Liver (tissue), 5 donors: Measurements from ENCODE around the gene HNRNPA2B1. TPM values are rescaled to one million over a fixed set of nuclear protein-coding genes. Genes with fewer than 3 reads are reported as not detected.

Source experiments
- REST ChIP-seq: IDR thresholded peaks from 2 replicates; pipeline ENCODE4 v1.6.1; 2016; ENCODE audit warnings: antibody characterized with exemption, mild to moderate bottlenecking
- polyA plus RNA-seq, 2 donors: library from polyadenylated mRNA; stranded (reverse) in 1 of 2; unstranded in 1 of 2; fragments of 200-250 nt in 1 of 2; fragments of >200 nt in 1 of 2; fragmentation: Nextera tagmentation in 1 of 2; extraction: Ambion mirVana in 1 of 2; gene quantifications; one replicate each; pipeline versions ENCODE4 v1.2.1 to v1.2.3, GENCODE V29; 2013 to 2015
- total RNA-seq, 2 donors: library from RNA; depleted of rRNA; stranded (reverse); fragments of >200 nt; gene quantifications; one replicate each; pipeline ENCODE4 v1.2.3, GENCODE V29; 2014
- donor health status: healthy.
- donor health status: healthy.
- donor health status: healthy.

The HNRNPA2B1 gene
- total and polyA plus RNA-seq, 4 donors = 128 to 295 (median 181) TPM

- no peak for TF ChIP-seq REST
Measured at GRCh38 chr7:26140380-26140779, 60.2 kb downstream of the HNRNPA2B1 start (continued).

Other genes with a start within 250 kb of the HNRNPA2B1 start
- gene NFE2L3, start 48.5 kb downstream of the HNRNPA2B1 start, total RNA-seq = 1 to 10 TPM in 1 of 2 donors, under 1 TPM in 1; 0.92 to 1.9 TPM
- 1 to 10 TPM in 1 of 2 donors, under 1 TPM in 1; 0.32 to 1.8 TPM for gene NFE2L3, start 48.5 kb downstream of the HNRNPA2B1 start, polyA plus RNA-seq
- 10 to 100 TPM; 35.0 to 53.3 TPM for gene CBX3, start 999 bp upstream of the HNRNPA2B1 start, total RNA-seq
- gene CBX3, start 999 bp upstream of the HNRNPA2B1 start, polyA plus RNA-seq = 10 to 100 TPM; 26.9 to 31.1 TPM
- 10 to 100 TPM in 1 of 2 donors, 1 to 10 TPM in 1; 5.9 to 14.0 TPM for gene SNX10, start 91.1 kb upstream of the HNRNPA2B1 start, total RNA-seq
- gene SNX10, start 91.1 kb upstream of the HNRNPA2B1 start, polyA plus RNA-seq = 10 to 100 TPM; 11.5 to 15.9 TPM